ENCODE measurements around the gene FRMD5.

The FRMD5 gene

GRCh38 chr15:44159492-44159891 is 35.6 kb downstream of the FRMD5 start:
- DNase-seq, result no peak

GRCh38 chr15:44158111-44158510 is 37.0 kb downstream of the FRMD5 start:
- DNase-seq, result no peak

GRCh38 chr15:44157679-44158078 is 37.4 kb downstream of the FRMD5 start:
- DNase-seq, result no peak

- DNase-seq, result no peak
These were observed 41.7 kb downstream of the FRMD5 start for GRCh38 chr15:44153352-44153751.

- no peak for DNase-seq
These were observed 45.8 kb downstream of the FRMD5 start for GRCh38 chr15:44149224-44149623.

- no peak for DNase-seq
These were observed 46.5 kb downstream of the FRMD5 start for GRCh38 chr15:44148580-44148979.

GRCh38 chr15:44147636-44148035 is 47.4 kb downstream of the FRMD5 start:
- peak; percentile 24 for DNase-seq

- DNase-seq, result no peak
These were observed 49.6 kb downstream of the FRMD5 start for GRCh38 chr15:44145495-44145894.

GRCh38 chr15:44144992-44145391 is 50.1 kb downstream of the FRMD5 start:
- no peak for DNase-seq

GRCh38 chr15:44144184-44144583 is 50.9 kb downstream of the FRMD5 start:
- no peak for DNase-seq

GRCh38 chr15:44137750-44138149 is 57.3 kb downstream of the FRMD5 start:
- peak; percentile 15 for DNase-seq

GRCh38 chr15:44136991-44137477 is 58.0 kb downstream of the FRMD5 start:
- DNase-seq, result no peak

GRCh38 chr15:44132057-44132456 is 63.0 kb downstream of the FRMD5 start:
- DNase-seq, result no peak

GRCh38 chr15:44130778-44131177 is 64.3 kb downstream of the FRMD5 start:
- DNase-seq, result no peak

- DNase-seq, result no peak
These were observed 65.2 kb downstream of the FRMD5 start for GRCh38 chr15:44129911-44130310.

- DNase-seq, result no peak
These were observed 66.6 kb downstream of the FRMD5 start for GRCh38 chr15:44128443-44128842.

- no peak for DNase-seq
These were observed 69.2 kb downstream of the FRMD5 start for GRCh38 chr15:44125879-44126278.

- DNase-seq, result no peak
These were observed 92.3 kb downstream of the FRMD5 start for GRCh38 chr15:44102675-44103254.

GRCh38 chr15:44101944-44102343 is 93.1 kb downstream of the FRMD5 start:
- no peak for DNase-seq

- DNase-seq, result no peak
These were observed 93.8 kb downstream of the FRMD5 start for GRCh38 chr15:44101286-44101685.

- no peak for DNase-seq
These were observed 95.4 kb downstream of the FRMD5 start for GRCh38 chr15:44099671-44100070.

- no peak for DNase-seq
These were observed 97.5 kb downstream of the FRMD5 start for GRCh38 chr15:44097552-44097951.

GRCh38 chr15:44096596-44096995 is 98.5 kb downstream of the FRMD5 start:
- no peak for DNase-seq

- no peak for DNase-seq
These were observed 100.3 kb downstream of the FRMD5 start for GRCh38 chr15:44094781-44095180.

- no peak for DNase-seq
These were observed 101.2 kb downstream of the FRMD5 start for GRCh38 chr15:44093836-44094235.

All from right hindlimb (tissue), 1 donor.